Activated CD8-positive, alpha-beta memory T cell treated with anti-CD3 and anti-CD28 coated beads for 24 hours (primary cell): ENCODE data around the gene GALNT3.

Source experiments
- DNase-seq: peaks from one replicate; pipeline ENCODE4 v3.0.0-alpha.2; 2020

GALNT3 gene

DNA sequence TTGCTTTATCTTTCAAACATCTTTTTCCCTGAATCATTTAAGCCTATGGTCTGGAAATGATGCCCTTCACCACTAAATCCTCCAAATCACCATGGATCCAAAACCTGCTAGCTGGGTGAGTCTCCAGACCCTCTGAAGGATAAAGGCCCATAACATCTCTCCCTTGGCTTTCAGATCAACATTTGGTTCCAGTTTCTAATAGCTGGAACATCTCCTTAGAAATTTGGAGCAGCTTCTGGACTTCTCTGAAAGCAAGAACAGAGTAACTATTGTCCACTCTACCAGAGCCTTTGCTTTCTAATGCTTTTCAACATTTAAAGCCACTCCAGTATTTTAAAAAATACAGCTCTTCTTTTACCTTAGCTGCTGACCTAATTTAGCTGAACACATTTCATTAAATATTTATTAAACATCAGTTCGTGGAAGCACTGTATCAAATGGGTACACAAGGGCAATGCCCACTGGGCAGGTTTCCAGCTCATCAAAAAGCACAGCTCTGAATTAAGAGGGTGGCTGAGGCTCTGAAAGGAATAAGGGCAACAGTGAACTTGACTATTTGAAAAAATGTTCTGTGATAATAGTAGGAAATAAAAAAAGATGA is 75.3 kb downstream of the GALNT3 start:
- no peak for DNase-seq

DNA sequence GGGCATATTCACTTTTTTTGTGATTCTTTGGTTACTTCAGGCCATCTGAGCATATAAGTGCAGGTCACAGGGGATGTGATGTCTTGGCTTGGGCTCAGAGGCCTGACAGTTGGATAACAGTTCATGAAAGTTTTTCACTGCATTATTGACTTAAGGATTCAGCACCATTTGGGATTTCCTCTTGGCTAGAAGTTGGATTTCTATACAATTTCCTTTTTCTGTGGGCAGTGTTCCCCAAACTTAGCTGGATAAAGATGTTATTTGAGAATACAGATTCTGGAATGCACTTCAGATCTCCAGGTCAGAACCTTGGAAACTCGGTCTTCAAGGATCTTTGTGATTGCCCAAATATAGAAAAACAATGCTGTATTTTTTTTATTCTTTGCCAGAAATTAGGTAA is 78.0 kb downstream of the GALNT3 start:
- DNase-seq: no peak

DNA sequence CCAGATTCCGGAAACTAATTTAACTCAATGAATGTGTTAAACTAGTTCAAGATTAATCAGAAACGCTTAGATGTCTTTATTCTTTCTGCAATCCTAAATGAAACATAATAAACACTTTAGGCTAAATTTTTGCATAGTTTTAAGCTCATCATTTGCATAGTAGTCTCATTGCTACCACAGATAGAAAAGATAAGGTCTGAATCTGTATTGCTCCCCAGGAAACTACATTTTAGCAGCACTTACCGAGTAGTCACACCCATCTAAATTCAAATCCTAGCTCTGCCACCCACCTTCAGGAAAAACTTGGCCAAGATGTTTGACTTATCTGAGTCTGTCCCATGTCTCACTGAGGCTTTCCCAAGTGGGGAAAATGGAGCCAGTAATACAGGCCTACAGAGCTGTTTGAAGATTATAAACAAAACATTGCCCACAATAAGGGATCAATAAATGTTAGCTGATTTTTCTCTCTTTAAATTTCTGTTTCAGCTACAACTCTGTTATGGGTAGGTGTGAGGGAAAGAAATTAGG is 87.0 kb downstream of the GALNT3 start:
- no peak for DNase-seq

DNA sequence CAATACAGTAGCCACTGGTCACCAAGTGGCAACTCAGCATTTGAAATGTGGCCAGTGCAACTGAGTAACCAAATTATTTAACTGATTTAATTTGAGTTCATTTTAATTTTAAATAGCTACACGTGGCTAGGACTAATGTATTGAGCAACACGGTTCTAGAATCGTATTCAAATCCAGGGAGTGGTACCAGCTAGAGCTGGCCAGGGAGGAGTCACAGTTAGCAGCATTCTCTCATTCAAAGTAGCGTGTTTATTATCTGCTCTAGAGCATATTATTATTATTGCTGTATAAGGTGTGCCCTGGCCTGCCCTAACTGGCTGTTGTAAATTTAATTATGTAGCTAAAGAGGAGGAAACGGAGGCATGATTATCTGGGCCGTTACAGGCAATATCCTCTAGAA is 92.9 kb downstream of the GALNT3 start:
- DNase-seq: no peak

DNA sequence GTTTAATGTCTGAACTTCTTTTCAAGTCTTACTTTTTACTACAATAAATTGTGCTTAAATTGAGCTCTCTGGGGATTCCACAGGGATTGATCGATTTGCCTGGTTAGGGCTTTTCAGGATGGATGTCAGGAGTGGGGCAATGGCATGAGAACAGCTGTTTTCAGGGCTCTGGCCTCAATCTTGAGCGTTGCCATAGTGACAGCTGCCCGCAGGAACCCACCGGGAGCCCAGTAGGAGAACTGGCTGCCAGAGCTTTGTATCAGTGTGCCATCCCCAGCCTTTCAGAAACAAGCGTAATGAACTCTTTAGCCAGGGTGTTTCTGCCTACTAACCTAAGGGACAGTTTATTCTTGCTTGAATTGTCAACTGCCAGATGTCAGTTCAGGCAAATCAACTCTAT is 93.5 kb downstream of the GALNT3 start:
- DNase-seq: no peak

DNA sequence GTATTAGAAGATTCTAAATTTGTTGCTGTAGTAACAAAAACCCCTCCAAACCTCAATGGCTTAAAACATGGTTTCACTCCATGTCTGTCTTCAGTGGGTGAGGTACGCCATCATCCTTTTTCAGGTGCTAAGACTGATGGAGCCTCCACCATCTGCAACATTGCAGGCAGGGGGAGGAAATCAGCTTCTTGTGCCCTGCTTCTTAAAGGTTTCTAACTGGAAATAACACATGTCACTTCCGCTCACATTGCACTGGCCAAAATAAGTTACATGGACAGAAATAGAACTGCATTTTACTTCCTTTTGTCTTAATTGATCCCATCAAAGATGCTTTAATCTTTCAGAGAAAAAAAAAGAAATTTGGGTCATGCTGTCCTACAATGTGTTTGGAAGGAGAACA is 94.1 kb downstream of the GALNT3 start:
- no peak for DNase-seq

DNA sequence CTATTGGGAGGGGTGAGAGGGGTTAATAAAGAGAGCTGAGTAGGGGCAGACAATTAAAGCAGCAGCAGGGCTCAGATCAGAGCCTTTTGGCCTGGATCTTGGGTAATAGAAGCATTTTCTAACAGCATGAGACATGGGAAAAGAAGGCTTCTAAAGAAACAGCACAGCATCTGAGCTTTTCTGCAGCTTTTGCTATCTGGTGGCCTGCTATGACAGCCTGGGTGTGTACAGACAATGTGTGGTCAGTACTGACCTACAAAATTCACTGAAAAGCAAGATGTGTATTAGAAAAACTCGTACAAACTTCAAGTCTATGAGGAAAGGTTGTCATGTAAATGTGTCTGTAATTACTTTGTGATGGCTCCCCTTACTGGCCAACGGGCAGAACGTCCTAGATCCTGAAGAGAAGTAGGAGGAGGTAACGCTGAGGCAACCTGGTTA is 95.6 kb downstream of the GALNT3 start:
- no peak for DNase-seq

DNA sequence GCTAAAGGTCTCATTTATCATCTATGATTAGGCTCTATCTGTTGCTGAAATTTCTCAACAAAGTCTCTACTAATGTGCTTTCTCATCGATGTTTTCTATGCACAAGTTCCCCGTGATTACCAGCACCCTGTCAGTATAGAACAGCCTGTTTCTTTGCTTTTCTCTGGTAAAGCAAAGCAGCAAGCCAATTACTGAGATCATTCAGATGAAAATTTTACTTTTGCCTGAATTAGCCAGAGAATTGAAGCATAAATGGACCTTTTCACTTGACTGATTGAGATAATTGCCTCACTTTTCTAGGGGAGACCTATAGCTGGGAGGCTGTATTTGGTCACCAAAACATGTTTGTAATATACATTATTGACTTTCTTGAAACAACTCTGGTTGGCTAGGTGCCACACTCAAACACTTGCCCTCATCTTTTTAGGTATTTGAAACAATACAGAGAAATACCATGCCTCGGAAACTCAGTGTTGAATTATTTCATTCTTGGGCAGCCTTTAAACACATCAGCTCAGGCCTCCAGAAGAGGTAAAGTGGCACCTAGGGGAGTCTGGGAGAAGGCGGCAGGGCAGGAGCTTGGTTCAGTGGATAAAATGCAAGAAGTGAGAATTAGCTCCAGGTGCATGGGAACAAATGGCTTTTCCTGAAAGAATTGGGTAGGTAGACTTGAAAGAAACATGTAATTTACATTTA is 96.2 kb downstream of the GALNT3 start:
- DNase-seq: no peak
